Heart left ventricle (tissue), 16 donors: ENCODE results near the gene GALR2. TPM values are rescaled to one million over a fixed set of nuclear protein-coding genes. Genes with fewer than 3 reads are reported as not detected.
"Not testable (repeated sequence)": the region's sequence is repeated elsewhere in the genome, so short reads cannot be mapped to it uniquely, and the experiment has no call there.

ENCODE experiments used
- ATAC-seq, 4 donors: fragments of 200-7000 bp; cut with Tn5 transposase; one replicate each; pipeline ENCODE4 v1.9.1; 2020 to 2022; ENCODE audit warnings: moderate library complexity in 4 of 4, mild to moderate bottlenecking in 3 of 4, moderate number of reproducible peaks in 1 of 4
- DNase-seq, 5 donors: peaks; one replicate each; pipeline ENCODE4 v3.0.0-alpha.2; 2020
- H3K27ac ChIP-seq, 12 donors: fragments of 200-600 bp; sonication (generic) in 4 of 12; one replicate each; pipeline versions ENCODE4 v1.5.0 to v1.8.0; 2016 to 2022; ENCODE audit warnings: mild to moderate bottlenecking in 2 of 12
- H3K27me3 ChIP-seq, 9 donors: fragments of 200-600 bp; sonication (generic) in 2 of 9; one replicate each; pipeline versions ENCODE4 v1.5.1 to v1.8.0; 2016 to 2022; ENCODE audit warnings: mild to moderate bottlenecking in 3 of 9
- H3K36me3 ChIP-seq, 9 donors: fragments of 200-600 bp; sonication (generic) in 2 of 9; one replicate each; pipeline versions ENCODE4 v1.5.0 to v1.8.0; 2018 to 2022; ENCODE audit warnings: mild to moderate bottlenecking in 2 of 9
- H3K4me1 ChIP-seq, 12 donors: fragments of 200-600 bp; sonication (generic) in 4 of 12; one replicate each; pipeline versions ENCODE4 v1.5.0 to v1.8.0; 2016 to 2022; ENCODE audit warnings: mild to moderate bottlenecking in 3 of 12
- H3K4me3 ChIP-seq, 12 donors: fragments of 200-600 bp; sonication (generic) in 4 of 12; one replicate each; pipeline versions ENCODE4 v1.5.0 to v1.8.0; 2017 to 2022; ENCODE audit warnings: mild to moderate bottlenecking in 9 of 12, moderate library complexity in 4 of 12
- H3K9me3 ChIP-seq, 12 donors: fragments of 200-600 bp; sonication (generic) in 4 of 12; one replicate each; pipeline versions ENCODE4 v1.5.0 to v1.8.0; 2016 to 2022; ENCODE audit warnings: mild to moderate bottlenecking in 1 of 12
- CTCF ChIP-seq, 12 donors: fragments of 200-600 bp; sonication (generic) in 4 of 12; IDR thresholded peaks; one replicate each; pipeline versions ENCODE4 v1.5.0 to v1.8.0; 2018 to 2022; ENCODE audit warnings: antibody characterized with exemption in 12 of 12, mild to moderate bottlenecking in 5 of 12
- POLR2A ChIP-seq, 2 donors: fragments of 450-650 bp; IDR thresholded peaks; one replicate each; pipeline ENCODE4 v1.6.1; 2017; ENCODE audit warnings: antibody characterized with exemption in 2 of 2, mild to moderate bottlenecking in 2 of 2, moderate library complexity in 2 of 2
- WGBS, 4 donors: extraction: QIAGEN DNeasy Blood & Tissue Kit in 2 of 4; methylation state at CpG; one replicate each; pipeline versions ENCODE4 v1.1.5 to v1.1.7; 2013 to 2018; 5-methylcytosine and 5-hydroxymethylcytosine counted together
- intact Hi-C, 10 donors: fragments of 100-400 bp; cut with DNase I; formaldehyde crosslinking; loops; one replicate each; pipeline versions ENCODE4 v1.11.1 to v1.14.2; 2022
- polyA plus RNA-seq, 2 donors: library from polyadenylated mRNA; stranded (reverse); fragments of 200-250 nt; gene quantifications; one replicate each; pipeline ENCODE4 v1.2.3, GENCODE V29; 2013
- total RNA-seq, 9 donors: library from RNA; depleted of rRNA in 2 of 9; stranded (reverse); fragments of >200 nt in 2 of 9; fragmentation: NEBNext Ultra II Directional in 3 of 9; extraction: Animal tissue kit (Norgen Biotek cat#: 25700) in 3 of 9; gene quantifications; one replicate each; pipeline versions ENCODE4 v1.1.0 to v1.2.4, GENCODE V29; 2016 to 2023
- donor health status: ischemic (EF 13 %, LVEDD 7.1; RV severe dilation, severe dysfunction).
- donor health status: healthy with polysubstance abuse.
- donor health status: DM: no; HTN: yes; CAD: no.
- donor health status: DM: no; HTN: no; CAD: no.
- donor health status: ischemic (EF 25% LVEDD 6.9; RV normal size, moderate dysfunction).
- donor health status: ischemic (EF 25% LVEDD 5.7; RV mildly dilated, moderate dysfunction).
- donor health status: healthy.
- donor health status: DM: yes; HTN: yes; CAD: no.
- donor health status: ischemic (EF 35%, LVEDD 5.7; RV mildly dilated, moderate dysfunction).
- donor health status: nonischemic (EF 11% LVEDD 7.7; RV severe dilation, severe dysfunction).
- donor health status: DM: yes; HTN: yes; CAD: no.
- donor health status: PGD.
- donor health status: ischemic (EF 29% LVEDD 5.4; RV normal size, mild dysfunction).
- donor health status: nonischemic (EF 23%, LVEDD 6.1; RV moderate dilation, normal function).

The GALR2 gene
- total and polyA plus RNA-seq, 11 donors, result 0.18 TPM; not detected in 10

- peaks cover 0 to 56% (median 33%) of the 10 kb centered on the region in 12 donors for H3K4me1 ChIP-seq
- intact Hi-C loops, result loop anchor here in 1 of 10 donors (10.0 kb wide), 1 partner anchor 132 kb away; the partner anchor contains the start of gene FBF1
- DNase-seq, result no peak
- ATAC-seq, result no peak
- H3K4me3 ChIP-seq, result peak overlapping the region in 4 of 12 donors; percentile 4 to 33 (median 12)
- H3K27ac ChIP-seq, result no peak overlapping the region
- no peaks in the 10 kb centered on the region for H3K36me3 ChIP-seq
- H3K9me3 ChIP-seq, result no peaks in the 10 kb centered on the region
- TF ChIP-seq CTCF (IDR thresholded peaks at IDR 0.05) (no peak), POLR2A (IDR thresholded peaks at IDR 0.05) (no peak)
- 5 to 9% (median 6%) methylated on average over 42 to 82 of the region's 82 CpGs for WGBS, 4 donors
- H3K27me3 ChIP-seq, result peaks cover 31 to 68% (median 55%) of the 10 kb centered on the region in 9 donors
These were observed 2.4 kb downstream of the GALR2 start for GRCh38 chr17:76076765-76077583.

- ATAC-seq (no peak), DNase-seq (no peak)
- Histone ChIP-seq H3K9me3 (no peaks in the 10 kb centered on the region), H3K4me3 (no peak overlapping the region), H3K4me1 (peaks cover 0 to 55% (median 33%) of the 10 kb centered on the region in 12 donors), H3K27me3 (peaks cover 31 to 68% (median 55%) of the 10 kb centered on the region in 9 donors), H3K36me3 (peaks cover 0 to 3% (median 0%) of the 10 kb centered on the region in 9 donors), H3K27ac (no peak overlapping the region)
- intact Hi-C loops, result loop anchor here in 1 of 10 donors (10.0 kb wide), 1 partner anchor 133 kb away; the partner anchor contains the start of gene FBF1
- WGBS, 4 donors, result 12 to 15% (median 14%) methylated on average over 7 to 12 of the region's 12 CpGs
- TF ChIP-seq CTCF (IDR thresholded peaks at IDR 0.05) (no peak), POLR2A (IDR thresholded peaks at IDR 0.05) (no peak)
These were observed 3.1 kb downstream of the GALR2 start for GRCh38 chr17:76077584-76078110.

- peaks cover 0 to 50% (median 33%) of the 10 kb centered on the region in 12 donors for H3K4me1 ChIP-seq
- not testable (repeated sequence) for ATAC-seq, H3K4me3 ChIP-seq, DNase-seq, H3K9me3 ChIP-seq, H3K27ac ChIP-seq
- peaks cover 31 to 68% (median 54%) of the 10 kb centered on the region in 9 donors for H3K27me3 ChIP-seq
- H3K36me3 ChIP-seq, result peaks cover 0 to 11% (median 6%) of the 10 kb centered on the region in 9 donors
- WGBS, 4 donors, result 63 to 66% (median 65%) methylated on average over 5 of the region's 5 CpGs
- intact Hi-C loops, result loop anchor here in 1 of 10 donors (10.0 kb wide), 1 partner anchor 134 kb away; the partner anchor contains the start of gene FBF1
These were observed 3.8 kb downstream of the GALR2 start for GRCh38 chr17:76078370-76078769.

GRCh38 chr17:76078860-76079534 is 4.4 kb downstream of the GALR2 start, which contains the start of gene ZACN:
ZACN (plus strand) TSS chr17:76079182; CDS start chr17:76079265, 83 bp downstream.
- peaks cover 0 to 17% (median 11%) of the 10 kb centered on the region in 9 donors for H3K36me3 ChIP-seq
- no peak for DNase-seq
- no peak for ATAC-seq
- WGBS, 4 donors, result 66 to 73% (median 70%) methylated on average over 17 of the region's 17 CpGs
- TF ChIP-seq CTCF (IDR thresholded peaks at IDR 0.05), result no peak
- TF ChIP-seq POLR2A (IDR thresholded peaks at IDR 0.05), result no peak
- H3K9me3 ChIP-seq, result no peaks in the 10 kb centered on the region
- H3K27me3 ChIP-seq, result peaks cover 30 to 62% (median 48%) of the 10 kb centered on the region in 9 donors
- H3K4me3 ChIP-seq, result no peak within 1 kb of the TSS
- H3K27ac ChIP-seq, result no peak within 1 kb of the TSS
- H3K4me1 ChIP-seq, result peaks cover 0 to 48% (median 33%) of the 10 kb centered on the region in 12 donors
- intact Hi-C loops, result loop anchor here in 1 of 10 donors (10.0 kb wide), 1 partner anchor 134 kb away; the partner anchor contains the start of gene FBF1
